Endothelial cell of umbilical vein (primary cell): ENCODE results near the gene MAML2. TPM values are rescaled to one million over a fixed set of nuclear protein-coding genes. Genes with fewer than 3 reads are reported as not detected.
A peak's percentile ranks its signal among the peaks of the same experiment; 100 is the strongest.

ENCODE experiments used
- BruUV-seq: library from RNA; stranded (reverse); fragments of 400-500 nt; replicated peaks from 2 replicates; lab custom pipeline; 2021; lab: Mats Ljungman, UMichigan
- CTCF ChIA-PET: fragments of 300-600, 350-600 bp; sonication (Branson Sonifier 250); formaldehyde crosslinking; loops from one replicate; lab custom pipeline; 2021; ENCODE audit warnings: antibody characterized with exemption, inconsistent platforms; lab: Charles Lee
- POLR2A ChIA-PET: fragments of 300-600, 350-600 bp; sonication (Branson Sonifier 250); formaldehyde crosslinking; loops from one replicate; lab custom pipeline; 2021; ENCODE audit warnings: antibody characterized with exemption, inconsistent platforms; lab: Charles Lee
- DNase-seq: peaks from one replicate; pipeline ENCODE4 v3.0.0-alpha.2; 2011; ENCODE audit warnings: low read depth, low spot score
- FAIRE-seq: peaks from 2 replicates; lab custom pipeline; 2011; peaks lifted over from hg19 to GRCh38; lab: Jason Lieb, UNC
- H2AFZ ChIP-seq: 2 replicates; pipeline ENCODE4 v1.6.0; 2012; ENCODE audit warnings: low read depth, low read length, control low read depth, inconsistent platforms
- H3K27ac ChIP-seq: 2 replicates; pipeline ENCODE4 v1.5.1; 2011; ENCODE audit warnings: low read depth, mild to moderate bottlenecking, control low read depth, low read length, moderate library complexity; ENCODE audit not compliant: insufficient read depth
- H3K27me3 ChIP-seq, 2 experiments: 2 replicates each; pipeline versions ENCODE4 v1.6.0 to v1.6.1; 2011; ENCODE audit warnings: low read length in 2 of 2, mixed read lengths in 1 of 2; ENCODE audit not compliant: control insufficient read depth in 2 of 2, insufficient read depth in 2 of 2
- H3K36me3 ChIP-seq, 2 experiments: 2 replicates in 1 of 2; 3 replicates in 1 of 2; pipeline ENCODE4 v1.5.1; 2011; ENCODE audit warnings: low read length in 2 of 2, mild to moderate bottlenecking in 1 of 2, moderate library complexity in 1 of 2; ENCODE audit not compliant: control insufficient read depth in 2 of 2, insufficient read depth in 2 of 2; ENCODE audit errors: extremely low read depth in 1 of 2
- H3K4me1 ChIP-seq: 3 replicates; pipeline ENCODE4 v1.5.1; 2011; ENCODE audit warnings: mild to moderate bottlenecking, low read length; ENCODE audit not compliant: control insufficient read depth, insufficient read depth; ENCODE audit errors: extremely low read depth
- H3K4me2 ChIP-seq: 2 replicates; pipeline ENCODE4 v1.6.1; 2011; ENCODE audit warnings: low read length, control low read depth, mixed read lengths; ENCODE audit not compliant: insufficient read depth
- H3K4me3 ChIP-seq, 3 experiments: fragments of 200-600 bp in 1 of 3; sonication (generic), shearing (Covaris generic) in 1 of 3; replicated peaks in 1 of 3; 2 replicates each; pipeline ENCODE4 v1.5.1; 2011 to 2016; ENCODE audit warnings: control low read depth in 3 of 3, low read length in 3 of 3, mild to moderate bottlenecking in 2 of 3, inconsistent platforms in 1 of 3, low read depth in 1 of 3, moderate library complexity in 1 of 3; ENCODE audit not compliant: insufficient read depth in 1 of 3
- H3K79me2 ChIP-seq: 2 replicates; pipeline ENCODE4 v1.6.0; 2012; ENCODE audit warnings: low read length, inconsistent platforms; ENCODE audit not compliant: control insufficient read depth, insufficient read depth
- H3K9ac ChIP-seq: replicated peaks from 2 replicates; pipeline ENCODE3; 2011; ENCODE audit warnings: low read length, control low read depth; ENCODE audit not compliant: insufficient read depth; ENCODE audit errors: extremely low read depth
- H3K9me1 ChIP-seq: replicated peaks from 3 replicates; pipeline ENCODE4 v1.6.0; 2011; ENCODE audit warnings: mild to moderate bottlenecking, low read length; ENCODE audit not compliant: control insufficient read depth, insufficient read depth; ENCODE audit errors: extremely low read depth
- H3K9me3 ChIP-seq: replicated peaks from 2 replicates; pipeline ENCODE4 v1.5.1; 2012; ENCODE audit warnings: low read length, inconsistent platforms; ENCODE audit not compliant: control insufficient read depth, insufficient read depth
- H4K20me1 ChIP-seq: replicated peaks from 2 replicates; pipeline ENCODE3; 2011; ENCODE audit warnings: mild to moderate bottlenecking, low read length; ENCODE audit not compliant: control insufficient read depth, insufficient read depth; ENCODE audit errors: extremely low read depth
- EZH2 ChIP-seq: IDR thresholded peaks from 2 replicates; pipeline ENCODE4 v1.6.1; 2012; ENCODE audit warnings: borderline replicate concordance, low read depth, mild to moderate bottlenecking, moderate library complexity, low read length, inconsistent platforms; ENCODE audit not compliant: severe bottlenecking
- FOS ChIP-seq: IDR thresholded peaks from 2 replicates; pipeline ENCODE4 v1.6.1; 2011; ENCODE audit warnings: mild to moderate bottlenecking, low read length, moderate library complexity, borderline replicate concordance; ENCODE audit not compliant: insufficient read depth
- GATA2 ChIP-seq: IDR thresholded peaks from 2 replicates; pipeline ENCODE4 v1.7.0; 2011; ENCODE audit warnings: low read depth, mild to moderate bottlenecking, moderate library complexity, mixed read lengths, low read length; ENCODE audit not compliant: insufficient read length, insufficient read depth
- JUN ChIP-seq: IDR thresholded peaks from 2 replicates; pipeline ENCODE4 v1.6.1; 2011; ENCODE audit warnings: borderline replicate concordance, low read depth; ENCODE audit not compliant: insufficient read length, insufficient read depth
- MAX ChIP-seq: IDR thresholded peaks from 2 replicates; pipeline ENCODE4 v1.6.1; 2011; ENCODE audit not compliant: insufficient read depth, insufficient read length
- MYC ChIP-seq: IDR thresholded peaks from one replicate; pipeline ENCODE4 v1.6.1; 2011; ENCODE audit warnings: mild to moderate bottlenecking, low read depth, low read length
- POLR2A ChIP-seq: IDR thresholded peaks from 2 replicates; pipeline ENCODE4 v1.6.1; 2012; ENCODE audit warnings: low read depth, mild to moderate bottlenecking, control low read depth, low read length
- POLR2AphosphoS5 ChIP-seq: IDR thresholded peaks from 2 replicates; pipeline ENCODE4 v1.6.1; 2012; ENCODE audit warnings: low read depth, mild to moderate bottlenecking, control low read depth, low read length, moderate library complexity; ENCODE audit not compliant: insufficient read depth
- dilution Hi-C: fragments of 300-500 bp; cut with MboI; formaldehyde crosslinking; loops from one replicate; pipeline ENCODE4 v1.15.0; 2019; ENCODE audit warnings: low sequenced_read_pairs; ENCODE audit not compliant: extremely low pct_ligation_motif_present
- intact Hi-C: fragments of 100-400 bp; cut with micrococcal nuclease; formaldehyde crosslinking; loops from one replicate; pipeline ENCODE4 v1.10.0; 2022
- polyA plus RNA-seq, 4 experiments: library from polyadenylated mRNA; depleted of rRNA in 3 of 4; stranded (reverse) in 3 of 4; unstranded in 1 of 4; fragments of >200 nt; gene quantifications; 2 replicates each; pipeline versions ENCODE4 v1.2.1 to v1.2.3, GENCODE V29; 2011 to 2012; ENCODE audit warnings: missing spikeins in 1 of 4
- total RNA-seq: library from RNA; stranded (reverse); gene quantifications from 2 replicates; pipeline ENCODE4 v1.2.3, GENCODE V29; 2021
- TF ChIP-seq, protein P1 (sequence below), 2 donors: IDR thresholded peaks; 1 replicate in 1 of 2; 2 replicates in 1 of 2; pipeline ENCODE4 v1.5.1; 2011; ENCODE audit warnings: low read length in 2 of 2, mild to moderate bottlenecking in 2 of 2, moderate library complexity in 2 of 2, control low read depth in 1 of 2, inconsistent platforms in 1 of 2, low read depth in 1 of 2; ENCODE audit not compliant: insufficient read depth in 1 of 2; ENCODE audit errors: extremely low read depth in 1 of 2

MAML2 gene
- total and polyA plus RNA-seq, 2 donors (not counting 3 experiments of a cell fraction or from before 2014, with no cell fraction given) = 12.4 to 16.8 TPM

DNA sequence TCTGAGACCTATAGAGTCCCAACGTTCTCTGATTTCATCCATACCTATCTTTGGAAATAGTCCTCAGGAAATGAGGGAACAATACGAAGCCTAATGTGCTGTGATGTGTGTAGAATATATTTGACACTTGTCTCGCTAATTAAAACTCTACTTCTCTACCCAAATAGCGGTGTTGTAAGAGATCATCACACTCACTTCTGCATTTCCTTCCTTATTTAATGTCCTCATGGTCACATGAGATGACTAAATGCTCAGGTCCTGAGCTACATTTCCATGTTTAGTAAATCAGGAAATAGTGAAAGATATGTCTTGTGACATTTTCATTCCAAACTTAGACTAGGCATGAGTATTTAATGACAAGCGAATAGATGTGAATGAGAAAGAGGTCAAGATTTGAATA, 112.3 kb downstream of the MAML2 start:
- H3K27me3 ChIP-seq = no peaks in the 10 kb centered on the region
- H4K20me1 ChIP-seq = no peaks in the 10 kb centered on the region
- H3K36me3 ChIP-seq = no peaks in the 10 kb centered on the region
- peak overlapping the region; percentile 66 for H3K4me2 ChIP-seq
- no peaks in the 10 kb centered on the region for H3K9me1 ChIP-seq
- intact Hi-C loops = loop anchor here (1.0 kb wide), 2 partner anchors 24 to 77 kb away; no protein-coding TSS in a partner anchor
- H3K9ac ChIP-seq = no peak overlapping the region
- dilution Hi-C loops = no loop called here
- peak overlapping the region; percentile 98 for H3K27ac ChIP-seq
- H3K9me3 ChIP-seq = no peaks in the 10 kb centered on the region
- H3K4me1 ChIP-seq = peaks cover 46% of the 10 kb centered on the region
- H3K4me3 ChIP-seq = no peak overlapping the region
- peaks cover 4% of the 10 kb centered on the region for H3K79me2 ChIP-seq
- DNase-seq (peak; percentile 55), FAIRE-seq (no peak)
- peak overlapping the region; percentile 28 for H2AFZ ChIP-seq
- CTCF ChIA-PET = interaction anchor here (0.9 to 6.6 kb wide), 6 partner anchors 10 to 176 kb away, joined by 3 to 62 read pairs (median 6); partner anchors contain the start of gene MAML2
- POLR2A ChIA-PET = interaction anchor here (0.6 kb wide), 1 partner anchor 81 kb away, joined by 3 read pairs; no protein-coding TSS in a partner anchor
- peak; percentile 91 for TF ChIP-seq JUN
- TF ChIP-seq FOS = peak; percentile 5
- TF ChIP-seq EZH2 = no peak
- no peak for TF ChIP-seq GATA2
- BruUV-seq = no TSS peak

GRCh38 chr11:96229354-96229977, 113.5 kb downstream of the MAML2 start:
- no TSS peak for BruUV-seq
- Histone ChIP-seq H3K36me3 (no peaks in the 10 kb centered on the region), H3K79me2 (peaks cover 4% of the 10 kb centered on the region), H3K4me3 (no peak overlapping the region), H2AFZ (no peak overlapping the region), H3K9me3 (no peaks in the 10 kb centered on the region), H3K27me3 (no peaks in the 10 kb centered on the region), H3K4me1 (peaks cover 50% of the 10 kb centered on the region), H3K27ac (peak overlapping the region; percentile 98), H3K9me1 (no peaks in the 10 kb centered on the region), H4K20me1 (no peaks in the 10 kb centered on the region), H3K4me2 (peak overlapping the region; percentile 84), H3K9ac (peak overlapping the region; percentile 76)
- dilution Hi-C loops (no loop called here), intact Hi-C loops (loop anchor here (1.0 to 5.0 kb wide), 4 partner anchors 127 to 307 kb away; partner anchors contain the start of genes JRKL and MTMR2)
- POLR2A ChIA-PET = interaction anchor here (0.7 to 1.3 kb wide), 3 partner anchors 14 to 173 kb away, joined by 3 to 4 read pairs (median 3); no protein-coding TSS in a partner anchor
- FAIRE-seq = no peak
- TF ChIP-seq FOS (no peak), POLR2A (no peak), MAX (no peak), EZH2 (no peak), MYC (no peak), GATA2 (no peak), JUN (no peak), POLR2AphosphoS5 (no peak)
- TF ChIP-seq, protein P1, sequence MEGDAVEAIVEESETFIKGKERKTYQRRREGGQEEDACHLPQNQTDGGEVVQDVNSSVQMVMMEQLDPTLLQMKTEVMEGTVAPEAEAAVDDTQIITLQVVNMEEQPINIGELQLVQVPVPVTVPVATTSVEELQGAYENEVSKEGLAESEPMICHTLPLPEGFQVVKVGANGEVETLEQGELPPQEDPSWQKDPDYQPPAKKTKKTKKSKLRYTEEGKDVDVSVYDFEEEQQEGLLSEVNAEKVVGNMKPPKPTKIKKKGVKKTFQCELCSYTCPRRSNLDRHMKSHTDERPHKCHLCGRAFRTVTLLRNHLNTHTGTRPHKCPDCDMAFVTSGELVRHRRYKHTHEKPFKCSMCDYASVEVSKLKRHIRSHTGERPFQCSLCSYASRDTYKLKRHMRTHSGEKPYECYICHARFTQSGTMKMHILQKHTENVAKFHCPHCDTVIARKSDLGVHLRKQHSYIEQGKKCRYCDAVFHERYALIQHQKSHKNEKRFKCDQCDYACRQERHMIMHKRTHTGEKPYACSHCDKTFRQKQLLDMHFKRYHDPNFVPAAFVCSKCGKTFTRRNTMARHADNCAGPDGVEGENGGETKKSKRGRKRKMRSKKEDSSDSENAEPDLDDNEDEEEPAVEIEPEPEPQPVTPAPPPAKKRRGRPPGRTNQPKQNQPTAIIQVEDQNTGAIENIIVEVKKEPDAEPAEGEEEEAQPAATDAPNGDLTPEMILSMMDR (IDR thresholded peaks at IDR 0.05; ENCODE audit: extremely low read depth in 1 of 2, insufficient read depth in 1 of 2, low read depth in 1 of 2, low read length in 2 of 2) = no peak
- peak; percentile 18 for DNase-seq
- CTCF ChIA-PET = interaction anchor here (0.9 to 6.6 kb wide), 6 partner anchors 14 to 174 kb away, joined by 4 to 62 read pairs (median 8); partner anchors contain the start of gene MAML2
